Neural cell (in vitro differentiated cells): ENCODE measurements around the gene CCIN. TPM values are rescaled to one million over a fixed set of nuclear protein-coding genes. Genes with fewer than 3 reads are reported as not detected.

Experiments used
- H2AFZ ChIP-seq: fragments of 200-600, 300-800 bp; sonication (generic), shearing (Covaris generic); 2 replicates; pipeline ENCODE4 v1.6.0; 2014; ENCODE audit warnings: low read depth, mild to moderate bottlenecking, antibody characterized with exemption, low read length, moderate library complexity
- H3F3A ChIP-seq: fragments of 200-600 bp; shearing (Covaris generic); 2 replicates; pipeline ENCODE4 v1.6.1; 2016; ENCODE audit warnings: mild to moderate bottlenecking, moderate library complexity, mixed read lengths, antibody characterized with exemption, low read length; ENCODE audit not compliant: insufficient read depth, poor library complexity, severe bottlenecking
- H3K27ac ChIP-seq: fragments of 200-600, 300-800 bp; sonication (generic), shearing (Covaris generic); 2 replicates; pipeline ENCODE4 v1.5.1; 2014; ENCODE audit warnings: mild to moderate bottlenecking, low read length, moderate library complexity
- H3K27me3 ChIP-seq: fragments of 300-800, 200-600 bp; sonication (generic), shearing (Covaris generic); 2 replicates; pipeline ENCODE4 v1.6.0; 2014; ENCODE audit warnings: mild to moderate bottlenecking, low read depth, low read length, moderate library complexity; ENCODE audit not compliant: insufficient read depth
- H3K36me3 ChIP-seq: fragments of 300-800, 200-600 bp; sonication (generic), shearing (Covaris generic); 2 replicates; pipeline ENCODE4 v1.5.1; 2014; ENCODE audit warnings: mild to moderate bottlenecking, antibody characterized with exemption, low read length, moderate library complexity; ENCODE audit not compliant: insufficient read depth
- H3K4me2 ChIP-seq: fragments of 300-800, 200-600 bp; sonication (generic), shearing (Covaris generic); 2 replicates; pipeline ENCODE4 v1.6.0; 2014; ENCODE audit warnings: mild to moderate bottlenecking, low read length
- H3K4me3 ChIP-seq: fragments of 300-800, 200-600 bp; sonication (generic), shearing (Covaris generic); 2 replicates; pipeline ENCODE4 v1.5.1; 2014; ENCODE audit warnings: mild to moderate bottlenecking, low read length, moderate library complexity
- H3K79me2 ChIP-seq: fragments of 200-600 bp; shearing (Covaris generic); replicated peaks from 2 replicates; pipeline ENCODE4 v1.6.0; 2014; ENCODE audit warnings: mild to moderate bottlenecking, low read length, moderate library complexity; ENCODE audit not compliant: insufficient read depth
- H3K9ac ChIP-seq: fragments of 300-800, 200-600 bp; sonication (generic), shearing (Covaris generic); 2 replicates; pipeline ENCODE4 v1.6.1; 2016; ENCODE audit warnings: mild to moderate bottlenecking, low read length, mixed read lengths
- H3K9me2 ChIP-seq: fragments of 200-600 bp; shearing (Covaris generic); 2 replicates; pipeline ENCODE4 v1.6.1; 2016; ENCODE audit warnings: mild to moderate bottlenecking, low read length, mixed read lengths; ENCODE audit not compliant: insufficient read depth
- H3K9me3 ChIP-seq: fragments of 200-600, 300-800 bp; sonication (generic), shearing (Covaris generic); 2 replicates; pipeline ENCODE4 v1.6.1; 2016; ENCODE audit warnings: mild to moderate bottlenecking, mixed run types, low read length, moderate library complexity, mixed read lengths
- H4K20me1 ChIP-seq: fragments of 200-600 bp; shearing (Covaris generic); 2 replicates; pipeline ENCODE4 v1.6.1; 2016; ENCODE audit warnings: mild to moderate bottlenecking, mixed run types; ENCODE audit not compliant: insufficient read depth
- CTCF ChIP-seq: fragments of 450-650 bp; IDR thresholded peaks from 2 replicates; pipeline ENCODE4 v1.5.1; 2014; ENCODE audit warnings: antibody characterized with exemption, mild to moderate bottlenecking, moderate library complexity; ENCODE audit not compliant: poor library complexity, severe bottlenecking
- EP300 ChIP-seq: fragments of 450-650 bp; conservative IDR thresholded peaks from 2 replicates; pipeline ENCODE4 v1.6.1; 2014; ENCODE audit warnings: antibody characterized with exemption, mild to moderate bottlenecking, moderate library complexity; ENCODE audit not compliant: poor library complexity, severe bottlenecking
- EZH2 ChIP-seq: fragments of 200-600, 300-800 bp; shearing (Covaris generic), sonication (generic); IDR thresholded peaks from 2 replicates; pipeline ENCODE4 v1.6.1; 2014; ENCODE audit warnings: antibody characterized with exemption, low read length, borderline replicate concordance, mild to moderate bottlenecking; ENCODE audit not compliant: insufficient read depth, poor library complexity, severe bottlenecking
- MXI1 ChIP-seq: fragments of 450-650 bp; conservative IDR thresholded peaks from 2 replicates; pipeline ENCODE4 v1.6.1; 2014; ENCODE audit warnings: antibody characterized with exemption, mild to moderate bottlenecking; ENCODE audit not compliant: poor library complexity, severe bottlenecking
- POLR2AphosphoS5 ChIP-seq: IDR thresholded peaks from 2 replicates; pipeline ENCODE4 v1.6.1; 2012
- RAD21 ChIP-seq: fragments of 450-650 bp; conservative IDR thresholded peaks from 2 replicates; pipeline ENCODE4 v1.6.1; 2014; ENCODE audit warnings: antibody characterized with exemption, mild to moderate bottlenecking, moderate library complexity
- SMC3 ChIP-seq: fragments of 450-650 bp; conservative IDR thresholded peaks from 2 replicates; pipeline ENCODE4 v1.6.1; 2014; ENCODE audit warnings: antibody characterized with exemption, mild to moderate bottlenecking, moderate library complexity; ENCODE audit not compliant: poor library complexity
- TAF1 ChIP-seq: IDR thresholded peaks from 2 replicates; pipeline ENCODE4 v1.6.1; 2012; ENCODE audit warnings: low read depth
- polyA plus RNA-seq: library from polyadenylated mRNA; depleted of rRNA; stranded (reverse); fragments of >200 nt; gene quantifications from 2 replicates; pipeline ENCODE4 v1.2.3, GENCODE V29; 2014
- TF ChIP-seq, protein P1 (sequence below): IDR thresholded peaks from 2 replicates; pipeline ENCODE4 v1.6.1; 2012; ENCODE audit warnings: borderline replicate concordance

CCIN gene
- polyA plus RNA-seq, 1 donor from 2014 or later: not detected

DNA sequence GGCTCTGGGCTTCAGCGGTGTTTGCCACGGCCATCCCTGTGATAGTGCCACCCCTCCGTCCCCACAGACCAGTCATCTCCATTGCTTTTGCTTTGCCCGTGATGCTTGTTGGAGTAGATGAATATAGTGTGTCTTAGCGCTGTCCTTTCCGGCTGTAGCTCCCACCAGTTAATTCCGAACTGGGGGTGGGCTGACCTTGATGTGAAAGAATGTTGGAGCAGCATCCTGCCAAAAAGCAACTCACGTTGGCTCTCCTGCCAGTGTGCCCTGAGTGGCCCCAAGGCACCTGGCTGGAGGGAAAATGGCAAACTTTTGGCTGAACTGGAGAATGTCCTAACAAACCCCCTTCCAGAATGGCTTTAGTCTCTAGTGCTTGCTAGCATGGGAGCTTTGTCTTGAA lies 41.5 kb downstream of the CCIN start:
- TF ChIP-seq POLR2AphosphoS5 (no peak), RAD21 (no peak), SMC3 (no peak), TAF1 (no peak), EP300 (no peak), EZH2 (no peak), MXI1 (no peak), CTCF (no peak)
- TF ChIP-seq, protein P1, sequence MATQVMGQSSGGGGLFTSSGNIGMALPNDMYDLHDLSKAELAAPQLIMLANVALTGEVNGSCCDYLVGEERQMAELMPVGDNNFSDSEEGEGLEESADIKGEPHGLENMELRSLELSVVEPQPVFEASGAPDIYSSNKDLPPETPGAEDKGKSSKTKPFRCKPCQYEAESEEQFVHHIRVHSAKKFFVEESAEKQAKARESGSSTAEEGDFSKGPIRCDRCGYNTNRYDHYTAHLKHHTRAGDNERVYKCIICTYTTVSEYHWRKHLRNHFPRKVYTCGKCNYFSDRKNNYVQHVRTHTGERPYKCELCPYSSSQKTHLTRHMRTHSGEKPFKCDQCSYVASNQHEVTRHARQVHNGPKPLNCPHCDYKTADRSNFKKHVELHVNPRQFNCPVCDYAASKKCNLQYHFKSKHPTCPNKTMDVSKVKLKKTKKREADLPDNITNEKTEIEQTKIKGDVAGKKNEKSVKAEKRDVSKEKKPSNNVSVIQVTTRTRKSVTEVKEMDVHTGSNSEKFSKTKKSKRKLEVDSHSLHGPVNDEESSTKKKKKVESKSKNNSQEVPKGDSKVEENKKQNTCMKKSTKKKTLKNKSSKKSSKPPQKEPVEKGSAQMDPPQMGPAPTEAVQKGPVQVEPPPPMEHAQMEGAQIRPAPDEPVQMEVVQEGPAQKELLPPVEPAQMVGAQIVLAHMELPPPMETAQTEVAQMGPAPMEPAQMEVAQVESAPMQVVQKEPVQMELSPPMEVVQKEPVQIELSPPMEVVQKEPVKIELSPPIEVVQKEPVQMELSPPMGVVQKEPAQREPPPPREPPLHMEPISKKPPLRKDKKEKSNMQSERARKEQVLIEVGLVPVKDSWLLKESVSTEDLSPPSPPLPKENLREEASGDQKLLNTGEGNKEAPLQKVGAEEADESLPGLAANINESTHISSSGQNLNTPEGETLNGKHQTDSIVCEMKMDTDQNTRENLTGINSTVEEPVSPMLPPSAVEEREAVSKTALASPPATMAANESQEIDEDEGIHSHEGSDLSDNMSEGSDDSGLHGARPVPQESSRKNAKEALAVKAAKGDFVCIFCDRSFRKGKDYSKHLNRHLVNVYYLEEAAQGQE: no peak
- H4K20me1 ChIP-seq: no peaks in the 10 kb centered on the region
- H3K9ac ChIP-seq: no peak overlapping the region
- H3K79me2 ChIP-seq: no peaks in the 10 kb centered on the region
- H3K27me3 ChIP-seq: no peaks in the 10 kb centered on the region
- no peak overlapping the region for H3K4me2 ChIP-seq
- H3K9me2 ChIP-seq: no peaks in the 10 kb centered on the region
- H3K9me3 ChIP-seq: no peaks in the 10 kb centered on the region
- no peak overlapping the region for H3K4me3 ChIP-seq
- no peak overlapping the region for H2AFZ ChIP-seq
- no peaks in the 10 kb centered on the region for H3F3A ChIP-seq
- H3K36me3 ChIP-seq: peaks cover 9% of the 10 kb centered on the region
- H3K27ac ChIP-seq: no peak overlapping the region

DNA sequence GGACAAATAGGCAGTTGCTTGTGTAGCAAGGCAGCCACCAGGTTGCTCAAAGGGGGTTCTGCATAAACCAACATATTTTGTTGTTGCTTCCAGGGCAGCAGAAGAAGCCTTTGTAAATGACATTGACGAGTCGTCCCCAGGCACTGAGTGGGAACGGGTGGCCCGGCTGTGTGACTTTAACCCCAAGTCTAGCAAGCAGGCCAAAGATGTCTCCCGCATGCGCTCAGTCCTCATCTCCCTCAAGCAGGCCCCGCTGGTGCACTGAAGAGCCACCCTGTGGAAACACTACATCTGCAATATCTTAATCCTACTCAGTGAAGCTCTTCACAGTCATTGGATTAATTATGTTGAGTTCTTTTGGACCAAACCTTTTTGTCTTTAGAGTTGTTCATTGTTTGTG lies 42.3 kb downstream of the CCIN start:
- Histone ChIP-seq H3K9ac (no peak overlapping the region), H3K4me3 (no peak overlapping the region), H3K36me3 (peaks cover 9% of the 10 kb centered on the region), H3K27me3 (no peaks in the 10 kb centered on the region), H3K9me3 (no peaks in the 10 kb centered on the region), H3F3A (no peaks in the 10 kb centered on the region), H2AFZ (no peak overlapping the region), H3K27ac (no peak overlapping the region), H3K4me2 (no peak overlapping the region), H4K20me1 (no peaks in the 10 kb centered on the region), H3K9me2 (no peaks in the 10 kb centered on the region), H3K79me2 (no peaks in the 10 kb centered on the region)
- TF ChIP-seq SMC3 (no peak), EP300 (no peak)

- H3K4me2 ChIP-seq: no peak overlapping the region
- no peaks in the 10 kb centered on the region for H4K20me1 ChIP-seq
- H3K9ac ChIP-seq: no peak overlapping the region
- no peaks in the 10 kb centered on the region for H3K9me3 ChIP-seq
- no peaks in the 10 kb centered on the region for H3F3A ChIP-seq
- H3K27me3 ChIP-seq: no peaks in the 10 kb centered on the region
- no peak overlapping the region for H2AFZ ChIP-seq
- no peaks in the 10 kb centered on the region for H3K79me2 ChIP-seq
- H3K9me2 ChIP-seq: no peaks in the 10 kb centered on the region
- H3K36me3 ChIP-seq: peaks cover 9% of the 10 kb centered on the region
- no peak overlapping the region for H3K4me3 ChIP-seq
- H3K27ac ChIP-seq: no peak overlapping the region
- no peak for TF ChIP-seq SMC3
- TF ChIP-seq POLR2AphosphoS5: no peak
- TF ChIP-seq, protein P1: no peak
- TF ChIP-seq EP300: no peak
- TF ChIP-seq CTCF: no peak
- TF ChIP-seq MXI1: no peak
- no peak for TF ChIP-seq RAD21
- TF ChIP-seq TAF1: no peak
- TF ChIP-seq EZH2: no peak
These were observed 44.2 kb downstream of the CCIN start for GRCh38 chr9:36213387-36213786.
